Stimulated activated CD8-positive, alpha-beta memory T cell treated with anti-CD3 and anti-CD28 coated beads, Interleukin-4, amount 100 ng/mL, for 1 hour (primary cell): Measurements from ENCODE around the gene IL1B.

Experiments used
- DNase-seq, 2 donors: peaks; one replicate each; pipeline ENCODE4 v3.0.0-alpha.2; 2020; ENCODE audit warnings: low read depth in 2 of 2, low spot score in 1 of 2

IL1B gene

GRCh38 chr2:112807233-112807807 lies 29.3 kb downstream of the IL1B start:
- DNase-seq: no peak

DNA sequence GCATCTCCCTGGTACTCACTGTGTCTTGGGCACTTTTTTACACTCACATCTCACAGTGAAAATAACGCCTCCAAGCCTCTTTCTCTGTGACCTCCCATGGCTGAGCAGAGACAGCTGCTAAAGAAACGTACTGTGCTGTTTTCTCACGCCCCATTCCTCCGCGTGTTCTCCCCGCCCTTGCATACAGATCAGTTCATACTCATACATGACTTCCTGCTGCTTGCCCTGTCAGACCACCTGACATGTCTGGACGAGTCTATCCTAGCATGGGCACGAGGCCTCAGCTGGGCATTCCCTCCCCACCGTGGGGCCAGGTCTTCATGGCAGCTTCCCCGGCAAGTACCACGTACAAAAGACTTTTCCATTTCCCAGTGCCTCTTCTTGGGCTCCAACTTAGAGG lies 31.0 kb downstream of the IL1B start:
- no peak for DNase-seq

DNA sequence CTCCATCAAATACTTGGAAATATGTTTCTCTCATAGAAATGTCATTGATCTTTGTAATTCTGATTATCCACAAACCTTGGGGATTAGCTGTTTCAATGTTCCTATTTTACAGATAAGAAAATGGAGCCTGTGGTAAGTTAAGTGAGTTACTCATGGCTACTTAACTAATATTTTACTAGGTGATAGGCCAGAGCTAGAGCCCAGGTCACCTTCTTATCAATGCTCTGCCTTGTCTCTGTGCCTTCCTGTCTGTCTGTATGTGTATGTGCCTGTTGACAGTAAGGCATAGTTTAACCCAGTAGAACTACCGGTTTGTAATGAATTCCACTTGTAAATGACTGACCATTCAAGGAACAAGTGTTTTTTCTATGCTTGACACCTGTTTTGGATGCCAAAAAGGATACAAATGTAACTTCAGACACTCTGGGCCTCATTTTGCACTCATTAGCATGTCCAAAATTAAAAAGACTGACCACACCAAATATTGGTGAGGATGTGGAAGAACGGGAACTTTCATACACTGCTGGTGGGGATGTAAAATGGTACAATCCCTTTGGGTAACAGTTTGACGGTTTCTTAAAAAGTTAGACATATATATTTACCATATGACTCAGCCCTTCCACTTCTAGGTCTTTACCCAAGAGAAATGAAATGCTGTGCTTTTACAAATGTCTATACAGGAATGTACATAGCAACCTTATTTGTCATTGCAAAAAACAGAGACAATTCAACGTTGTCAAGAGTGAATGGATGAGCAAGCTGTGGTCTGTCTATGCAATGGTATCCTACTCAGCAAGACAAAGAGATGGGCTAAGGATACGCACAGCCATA lies 32.7 kb downstream of the IL1B start:
- no peak for DNase-seq

DNA sequence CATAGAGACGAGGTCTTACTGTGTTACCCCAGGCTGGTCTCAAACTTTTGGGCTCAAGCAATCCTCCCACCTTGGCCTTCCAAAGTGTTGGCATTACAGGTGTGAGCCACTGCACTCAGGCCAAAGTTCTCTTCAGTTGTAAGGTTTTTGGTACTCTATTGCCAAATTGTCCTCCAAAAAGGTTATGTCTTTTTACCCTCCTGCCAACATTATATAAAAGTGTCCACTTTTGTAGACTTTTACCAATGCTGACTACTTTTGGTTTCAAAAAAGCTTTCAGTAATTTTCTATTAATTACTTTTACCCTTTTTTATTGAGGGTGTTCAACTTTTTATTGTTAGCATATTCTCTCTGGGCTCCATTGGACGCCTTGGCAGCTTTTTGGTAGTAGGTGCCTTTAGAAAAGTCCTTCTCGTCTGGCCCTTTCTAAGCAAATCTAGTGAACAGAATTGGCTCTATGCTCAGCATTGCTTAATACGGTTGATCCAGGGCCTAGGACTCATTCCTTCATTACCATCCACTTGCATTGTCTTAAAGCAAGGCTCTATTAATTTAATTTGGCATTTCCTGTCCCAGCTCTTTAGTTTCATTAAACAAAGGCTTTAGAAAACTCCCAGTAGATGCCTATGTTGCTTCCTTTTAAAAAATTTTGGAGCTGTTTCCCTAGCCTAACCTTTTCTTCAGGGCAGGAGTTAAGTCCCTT lies 35.5 kb downstream of the IL1B start:
- no peak for DNase-seq

DNA sequence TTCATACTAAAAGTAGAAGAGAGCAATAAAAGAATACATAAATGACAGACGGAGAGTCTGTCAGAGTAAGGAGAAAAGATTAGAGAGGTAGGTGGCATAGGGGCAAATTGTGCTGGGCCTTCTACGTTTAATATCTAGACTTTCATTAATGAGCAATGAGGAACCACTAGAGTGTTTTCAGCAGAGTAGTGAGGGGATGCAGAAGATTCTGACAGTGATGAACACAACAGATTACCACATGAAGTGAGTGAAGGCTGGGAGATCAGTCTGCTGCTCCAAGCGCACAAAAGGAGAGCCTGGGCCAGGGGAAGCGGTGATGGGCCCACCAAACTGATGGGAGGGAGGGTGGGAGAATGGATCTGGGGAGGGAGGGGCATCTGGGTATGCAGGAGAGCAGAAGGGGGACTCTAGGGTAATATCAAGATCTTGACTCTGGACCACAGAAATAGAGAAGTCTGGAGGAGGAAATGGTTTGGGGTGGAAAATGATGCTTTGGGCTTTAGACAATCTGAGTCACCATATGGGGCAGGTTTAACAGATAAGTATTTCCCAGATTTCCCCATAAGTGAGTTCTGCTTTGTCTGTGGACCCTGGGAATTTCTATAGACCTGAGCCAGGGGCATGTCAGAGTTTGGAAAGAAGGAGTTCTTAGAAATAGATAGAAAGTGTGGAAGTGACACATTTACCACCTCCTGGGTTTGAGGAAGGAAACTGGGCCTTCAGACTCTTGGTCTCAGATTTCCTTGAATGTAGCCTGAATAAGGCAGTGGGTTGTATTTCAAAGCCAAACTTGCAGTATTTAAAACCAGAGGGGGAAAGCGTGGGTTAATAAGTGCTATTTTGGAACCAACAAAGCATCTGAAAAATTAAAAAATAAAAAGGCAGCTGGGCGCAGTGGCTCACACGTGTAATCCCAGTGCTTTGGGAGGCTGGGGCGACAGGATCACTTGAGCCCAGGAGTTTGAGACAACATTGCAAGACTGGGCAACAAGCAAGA lies 37.3 kb downstream of the IL1B start:
- no peak for DNase-seq

DNA sequence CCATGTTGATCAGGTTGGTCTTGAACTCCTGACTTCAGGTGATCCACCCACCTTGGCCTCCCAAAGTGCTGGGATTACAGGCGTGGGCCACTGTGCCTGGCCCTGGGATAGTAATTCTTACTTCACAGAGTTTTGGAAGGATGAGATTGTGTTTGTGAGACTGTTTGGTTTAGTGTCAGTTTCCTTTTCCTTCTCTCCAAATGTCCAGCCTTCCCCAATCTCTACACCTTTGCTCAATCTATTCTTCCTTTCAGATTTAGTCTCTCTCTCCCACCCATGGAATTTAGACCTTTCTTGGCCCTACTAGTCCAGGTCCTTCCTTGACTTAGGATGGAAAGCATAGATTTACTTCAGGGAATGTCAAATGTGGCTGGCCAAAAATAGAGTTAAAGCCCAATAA lies 40.1 kb downstream of the IL1B start:
- no peak for DNase-seq

DNA sequence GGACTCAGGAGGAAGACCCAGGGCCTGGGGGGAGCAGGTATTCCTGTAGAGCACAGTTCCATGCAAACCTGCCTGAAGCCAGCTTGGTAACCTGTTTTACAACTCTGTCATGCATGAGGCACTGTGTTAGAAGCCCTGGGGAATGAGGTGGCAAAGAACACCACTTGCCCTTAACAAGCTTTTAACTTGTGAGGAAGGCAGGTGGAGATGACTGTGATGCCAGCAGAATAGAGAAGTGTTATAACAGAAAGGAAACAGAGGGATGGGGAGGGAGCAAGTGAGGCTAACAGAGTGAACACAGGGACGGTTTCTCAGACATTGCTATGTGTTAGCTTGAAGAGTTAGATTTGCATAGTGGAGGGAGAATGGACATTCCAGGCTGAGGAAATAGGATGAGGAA lies 40.8 kb downstream of the IL1B start:
- DNase-seq: no peak

- no peak for DNase-seq
These were observed 41.7 kb downstream of the IL1B start for GRCh38 chr2:112794841-112795240.

GRCh38 chr2:112794131-112794733 lies 42.3 kb downstream of the IL1B start:
- no peak for DNase-seq

- no peak for DNase-seq
These were observed 43.1 kb downstream of the IL1B start for GRCh38 chr2:112793449-112793978.

DNA sequence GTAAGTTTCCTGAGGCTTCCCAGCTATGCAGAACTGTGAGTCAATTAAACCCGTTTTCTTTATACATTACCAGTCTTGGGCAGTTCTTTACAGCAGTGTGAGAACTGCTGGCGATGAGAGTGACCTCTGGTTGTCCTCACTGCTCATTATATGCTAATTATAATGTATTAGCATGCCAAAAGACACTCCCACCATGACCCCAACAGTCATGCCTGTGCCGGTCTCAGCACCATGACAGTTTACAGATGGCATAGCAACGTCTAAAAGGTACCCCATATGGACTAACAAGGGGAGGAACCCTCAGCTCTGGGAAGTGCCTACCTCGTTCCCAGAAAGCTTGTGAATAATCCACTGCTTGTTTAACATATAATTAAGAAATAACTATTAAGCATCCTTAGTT lies 44.2 kb downstream of the IL1B start:
- DNase-seq: no peak

DNA sequence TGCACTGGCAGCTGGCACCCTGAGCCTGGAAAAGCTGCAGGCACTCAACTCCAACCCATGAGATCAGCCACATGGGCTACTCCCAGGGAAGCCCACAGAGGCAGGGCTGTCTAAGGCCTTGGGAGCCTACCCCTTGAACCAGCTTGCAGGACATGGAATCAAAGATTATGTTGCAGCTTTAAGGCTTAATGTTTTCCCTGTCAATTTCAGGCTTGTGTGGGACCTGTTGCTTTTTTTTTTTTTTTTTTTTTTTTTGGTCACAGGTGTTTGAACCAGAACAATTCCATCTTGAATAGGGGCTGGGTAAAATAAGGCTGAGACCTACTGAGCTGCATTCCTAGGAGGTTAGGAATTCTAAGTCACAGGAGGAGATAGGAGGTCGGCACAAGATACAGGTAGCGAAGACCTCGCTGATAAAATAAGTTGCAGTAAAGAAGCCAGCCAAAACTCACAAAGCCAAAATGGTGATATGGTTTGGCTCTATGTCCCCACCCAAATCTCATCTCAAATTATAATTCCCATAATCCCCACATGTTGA lies 44.8 kb downstream of the IL1B start:
- DNase-seq: no peak

DNA sequence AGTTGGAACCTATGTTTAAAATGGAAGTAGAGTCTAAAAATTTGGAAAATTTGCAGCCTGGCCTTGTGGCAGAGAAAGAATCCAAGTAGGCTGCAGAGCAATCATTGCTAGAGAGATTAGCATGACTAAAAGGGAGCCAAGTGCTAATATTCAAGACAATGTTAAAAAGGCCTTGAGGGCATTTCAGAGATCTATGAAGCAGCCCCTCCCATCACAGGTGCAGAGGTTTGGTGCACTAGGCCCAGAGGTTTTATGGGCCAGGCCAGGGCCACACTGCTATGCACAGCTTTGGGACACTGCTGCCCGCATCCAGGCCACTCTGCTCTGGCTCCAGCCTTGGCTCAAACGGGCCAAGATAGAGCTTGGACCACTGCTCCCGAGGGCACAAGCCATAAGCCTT lies 45.6 kb downstream of the IL1B start:
- DNase-seq: no peak

GRCh38 chr2:112790305-112790704 lies 46.3 kb downstream of the IL1B start:
- no peak for DNase-seq

GRCh38 chr2:112789186-112789585 lies 47.4 kb downstream of the IL1B start:
- DNase-seq: no peak

DNA sequence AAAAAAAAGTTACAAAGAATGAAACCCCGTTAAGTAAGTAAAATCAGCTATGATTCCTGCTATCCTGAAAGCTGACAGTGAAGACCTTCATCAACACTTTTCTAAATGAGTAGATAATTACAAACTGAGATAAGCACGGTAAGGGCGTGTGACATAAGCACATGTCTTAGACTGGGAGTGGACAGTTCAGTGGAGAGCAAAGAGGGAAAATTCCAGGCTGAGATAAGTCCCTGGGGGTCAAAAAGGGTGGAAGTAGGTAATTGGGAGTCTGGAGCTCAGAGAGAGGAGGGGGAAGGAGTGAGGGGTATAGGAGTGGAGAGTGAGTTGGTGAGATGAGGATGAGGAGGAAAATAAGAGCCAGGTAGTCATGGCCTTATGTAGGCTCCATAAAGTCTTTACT lies 47.9 kb downstream of the IL1B start:
- DNase-seq: no peak

GRCh38 chr2:112787729-112788393 lies 48.7 kb downstream of the IL1B start:
- DNase-seq: no peak

DNA sequence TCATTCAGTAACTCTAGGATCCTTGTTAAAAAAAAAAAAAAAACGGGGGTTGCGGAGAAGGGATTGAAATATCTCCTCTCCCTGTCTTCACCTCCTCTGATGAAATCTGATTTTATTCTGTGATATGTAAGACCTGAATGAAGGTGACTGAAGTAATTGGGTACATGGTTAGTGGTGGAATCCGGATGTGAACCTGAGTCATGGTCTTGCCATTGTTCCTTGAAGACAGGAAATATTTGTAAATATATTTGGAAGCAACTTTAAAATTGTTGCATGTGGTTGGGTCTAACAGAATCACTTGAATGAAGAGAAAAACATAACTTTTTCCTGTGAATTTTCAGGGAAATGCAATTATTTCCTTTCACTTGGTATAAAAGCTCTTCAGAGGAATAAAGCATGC lies 49.3 kb downstream of the IL1B start:
- no peak for DNase-seq
